Neural crest cell (in vitro differentiated cells): ENCODE data around the gene MT1F. TPM values are rescaled to one million over a fixed set of nuclear protein-coding genes. Genes with fewer than 3 reads are reported as not detected.
"Not testable (repeated sequence)": the region's sequence is repeated elsewhere in the genome, so short reads cannot be mapped to it uniquely, and the experiment has no call there.

Experiments used
- DNase-seq: peaks from one replicate; pipeline ENCODE4 v3.0.0; 2021; ENCODE audit warnings: low read depth, mixed read lengths, low spot score
- H3K27ac Mint-ChIP-seq: one replicate; pipeline ENCODE4 v1.8.0; 2021; ENCODE audit warnings: mild to moderate bottlenecking, mixed read lengths; ENCODE audit not compliant: unreplicated experiment
- H3K27me3 Mint-ChIP-seq: 2 replicates; pipeline ENCODE4 v1.8.0; 2021; ENCODE audit warnings: low read depth, mild to moderate bottlenecking, mixed read lengths
- H3K36me3 Mint-ChIP-seq: 2 replicates; pipeline ENCODE4 v1.8.0; 2021; ENCODE audit warnings: low read depth, mild to moderate bottlenecking, mixed read lengths
- H3K4me1 Mint-ChIP-seq: 2 replicates; pipeline ENCODE4 v1.8.0; 2021; ENCODE audit warnings: mixed read lengths
- H3K4me3 Mint-ChIP-seq: one replicate; pipeline ENCODE4 v1.8.0; 2021; ENCODE audit warnings: mild to moderate bottlenecking, mixed read lengths
- H3K9me3 Mint-ChIP-seq: 2 replicates; pipeline ENCODE4 v1.8.0; 2021; ENCODE audit warnings: mixed read lengths
- CTCF ChIP-seq: fragments of 200-600 bp; sonication (generic); conservative IDR thresholded peaks from 2 replicates; pipeline ENCODE4 v1.5.0; 2021; ENCODE audit warnings: antibody characterized with exemption, mild to moderate bottlenecking
- total RNA-seq: library from RNA; stranded (reverse); gene quantifications from 2 replicates; pipeline ENCODE4 v1.2.1, GENCODE V29; 2021

MT1F gene
- total RNA-seq, 1 donor from 2014 or later, result 1.5 TPM

GRCh38 chr16:56662357-56663354 is 4.9 kb downstream of the MT1F start:
- peaks cover 15% of the 10 kb centered on the region for H3K4me1 Mint-ChIP-seq
- H3K36me3 Mint-ChIP-seq, result peaks cover 3% of the 10 kb centered on the region
- no peak overlapping the region for H3K27ac Mint-ChIP-seq
- DNase-seq, result no peak
- peaks cover 99% of the 10 kb centered on the region for H3K27me3 Mint-ChIP-seq
- H3K9me3 Mint-ChIP-seq, result no peaks in the 10 kb centered on the region
- TF ChIP-seq CTCF, result no peak
- H3K4me3 Mint-ChIP-seq, result no peak overlapping the region

- no peak for TF ChIP-seq CTCF
- DNase-seq, result no peak
- no peak overlapping the region for H3K4me3 Mint-ChIP-seq
- H3K36me3 Mint-ChIP-seq, result peaks cover 3% of the 10 kb centered on the region
- H3K27ac Mint-ChIP-seq, result no peak overlapping the region
- no peaks in the 10 kb centered on the region for H3K9me3 Mint-ChIP-seq
- peaks cover 98% of the 10 kb centered on the region for H3K27me3 Mint-ChIP-seq
- H3K4me1 Mint-ChIP-seq, result peaks cover 9% of the 10 kb centered on the region
Measured at GRCh38 chr16:56664506-56664905, 6.7 kb downstream of the MT1F start.

- H3K4me3 Mint-ChIP-seq, result not testable (repeated sequence)
- H3K27me3 Mint-ChIP-seq, result peaks cover 98% of the 10 kb centered on the region
Measured at GRCh38 chr16:56665286-56666261, 7.8 kb downstream of the MT1F start.

GRCh38 chr16:56667581-56668571 is 10.1 kb downstream of the MT1F start, which contains the start of gene MT1G:
Gene MT1G (minus strand): TSS chr16:56668065. CDS start chr16:56667993, 72 bp downstream.
- no peaks in the 10 kb centered on the region for H3K9me3 Mint-ChIP-seq
- TF ChIP-seq CTCF, result no peak

More at GRCh38 chr16:56665286-56666261, 7.8 kb downstream of the MT1F start:
- not testable (repeated sequence) for H3K4me1 Mint-ChIP-seq, DNase-seq, H3K36me3 Mint-ChIP-seq, H3K9me3 Mint-ChIP-seq, H3K27ac Mint-ChIP-seq

GRCh38 chr16:56669005-56669839 is 11.5 kb downstream of the MT1F start, which contains the start of gene MT1H:
Gene MT1H (plus strand): TSS chr16:56669814. CDS start chr16:56669885, 71 bp downstream.
- no peak for DNase-seq
- no peak within 1 kb of the TSS for H3K4me3 Mint-ChIP-seq
- H3K27ac Mint-ChIP-seq, result no peak within 1 kb of the TSS
- H3K36me3 Mint-ChIP-seq, result no peaks in the 10 kb centered on the region
- H3K27me3 Mint-ChIP-seq, result peaks cover 99% of the 10 kb centered on the region
- H3K9me3 Mint-ChIP-seq, result no peaks in the 10 kb centered on the region
- no peaks in the 10 kb centered on the region for H3K4me1 Mint-ChIP-seq
- TF ChIP-seq CTCF, result no peak

More at GRCh38 chr16:56667581-56668571, 10.1 kb downstream of the MT1F start, which contains the start of gene MT1G:
- Mint-ChIP-seq H3K4me1 (peaks cover 4% of the 10 kb centered on the region), H3K27me3 (peaks cover 98% of the 10 kb centered on the region), H3K4me3 (no peak within 1 kb of the TSS), H3K36me3 (no peaks in the 10 kb centered on the region), H3K27ac (no peak within 1 kb of the TSS)
- no peak for DNase-seq
